Stimulated activated CD4-positive, alpha-beta T cell treated with anti-CD3 and anti-CD28 coated beads, Interleukin-1b, Interleukin-23, amount 100 ng/mL, for 4 hours (primary cell): ENCODE measurements around the gene ANXA6.
"Not testable (repeated sequence)": the region's sequence is repeated elsewhere in the genome, so short reads cannot be mapped to it uniquely, and the experiment has no call there.

Experiments
- DNase-seq, 2 donors: peaks; one replicate each; pipeline ENCODE4 v3.0.0-alpha.2; 2020; ENCODE audit warnings: low read depth in 2 of 2

The ANXA6 gene

DNA sequence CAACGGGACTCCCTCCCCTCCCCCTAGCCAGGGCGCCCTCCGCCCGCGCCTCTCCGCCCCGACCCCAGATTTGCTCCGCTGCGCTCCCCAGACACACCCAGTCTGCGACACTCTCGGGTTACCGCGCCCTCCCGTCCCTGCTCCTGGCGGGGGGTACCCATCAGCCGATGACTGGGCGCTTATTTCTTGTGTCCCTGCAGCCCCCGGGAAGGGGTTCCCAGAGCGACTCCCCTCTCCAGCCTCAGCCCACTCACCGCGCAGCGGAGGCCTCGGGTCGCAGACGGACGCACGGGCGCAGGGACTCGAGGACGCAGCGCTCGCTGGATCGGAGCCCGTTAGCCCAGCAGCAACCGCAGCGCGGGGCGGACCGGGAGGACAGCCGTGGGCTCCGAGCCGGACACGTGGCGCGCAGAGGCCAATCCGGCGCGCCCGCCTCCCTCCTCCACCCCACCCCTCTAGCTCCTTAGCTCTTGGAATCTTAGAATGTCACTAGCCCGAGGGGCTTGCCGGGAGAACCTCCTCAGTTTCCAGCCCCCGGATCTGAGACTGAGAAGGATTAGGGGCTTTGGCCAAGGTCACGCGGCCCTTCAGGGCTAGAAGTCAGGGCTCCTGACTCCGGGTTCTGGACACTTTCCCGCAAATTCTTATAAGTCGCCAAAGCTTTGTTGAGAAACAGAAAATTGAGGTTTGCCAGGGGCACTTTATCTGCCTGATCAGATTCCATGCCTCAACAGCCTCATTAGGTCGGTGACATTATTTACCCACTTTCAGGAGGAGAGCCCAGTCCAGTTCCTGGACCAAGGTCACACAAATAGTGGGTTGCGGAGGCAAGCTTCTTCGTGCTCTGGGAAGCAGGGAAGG, at the start of gene ANXA6:
Gene ANXA6, minus strand, starts transcription at position 354 of the 861 bp plus-strand sequence. CDS start 9,878 bp downstream, outside the sequence.
- peak in 1 of 2 donors; percentile 60 for DNase-seq

DNA sequence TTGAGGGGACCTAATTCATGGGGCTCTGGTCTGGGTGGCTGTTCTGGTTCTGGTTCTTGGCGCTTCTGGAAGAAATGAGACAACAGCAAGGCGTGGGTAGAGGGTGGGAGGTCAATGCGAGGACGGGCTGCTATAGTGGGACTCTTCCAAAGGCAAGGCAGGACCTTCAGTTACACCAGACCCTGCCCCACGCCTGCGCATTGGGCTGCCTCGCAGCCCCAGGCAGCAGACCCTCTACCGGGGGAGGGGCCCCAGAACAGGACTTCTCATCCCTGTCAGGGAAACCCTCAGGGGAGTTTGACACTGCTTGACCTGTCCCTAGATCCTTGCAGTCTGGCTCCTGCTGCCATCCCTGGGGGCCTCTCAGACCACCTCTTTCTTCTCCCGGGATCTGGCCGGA, 47.8 kb upstream of the ANXA6 start:
- DNase-seq: no peak

DNA sequence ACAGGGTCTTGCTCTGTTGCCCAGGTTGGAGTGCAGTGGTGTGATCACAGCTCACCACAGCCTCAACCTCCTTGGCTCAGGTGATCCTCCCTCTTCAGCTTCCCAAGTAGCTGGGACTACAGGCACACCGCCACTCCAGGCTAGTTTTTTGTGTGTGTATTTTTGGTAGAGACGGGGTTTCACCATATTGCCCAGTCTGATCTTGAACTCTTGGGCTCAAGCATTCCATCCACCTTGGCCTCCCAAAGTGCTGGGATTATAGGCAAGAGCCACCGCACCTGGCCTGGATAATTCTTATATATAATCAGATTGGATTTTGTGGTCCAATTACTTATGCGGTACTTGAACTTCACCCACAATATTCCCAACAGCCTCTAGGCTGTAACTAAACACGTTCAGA, 46.5 kb upstream of the ANXA6 start:
- no peak for DNase-seq

DNA sequence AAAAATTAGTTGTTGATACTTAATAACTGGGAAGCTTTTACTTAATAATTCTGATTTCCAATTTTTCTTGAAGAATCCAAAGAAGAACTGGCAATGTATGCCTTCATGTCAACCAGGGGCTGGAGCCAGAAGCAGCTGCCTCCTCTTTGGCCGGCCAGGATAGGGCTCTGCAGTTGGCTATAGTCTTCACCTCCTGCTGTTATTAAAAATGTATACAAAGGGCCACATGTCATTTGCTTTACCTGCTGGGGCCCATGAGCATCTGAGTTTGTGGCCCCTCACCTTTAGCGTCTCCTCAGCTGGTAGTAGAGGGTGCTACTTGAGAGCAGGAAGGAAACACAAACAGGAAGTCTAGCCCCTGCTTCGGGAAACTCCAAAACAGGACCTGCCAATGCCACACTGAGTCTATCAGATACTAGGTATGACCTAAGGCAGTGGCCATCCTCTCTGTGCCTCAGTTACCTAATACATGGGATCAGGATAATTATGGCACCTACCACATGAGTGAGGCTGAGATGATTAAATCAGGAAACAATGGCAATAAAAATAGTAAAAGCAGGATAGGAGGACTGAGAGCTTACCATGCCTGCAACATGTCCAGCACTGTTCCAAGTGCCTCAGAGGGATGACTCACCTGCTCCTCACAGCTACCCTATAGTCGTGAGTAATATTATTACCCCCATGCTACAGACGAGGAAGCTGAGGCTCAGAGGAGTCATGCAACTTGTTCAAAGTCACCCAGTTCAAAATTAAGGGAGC, 45.0 kb upstream of the ANXA6 start:
- DNase-seq: no peak

DNA sequence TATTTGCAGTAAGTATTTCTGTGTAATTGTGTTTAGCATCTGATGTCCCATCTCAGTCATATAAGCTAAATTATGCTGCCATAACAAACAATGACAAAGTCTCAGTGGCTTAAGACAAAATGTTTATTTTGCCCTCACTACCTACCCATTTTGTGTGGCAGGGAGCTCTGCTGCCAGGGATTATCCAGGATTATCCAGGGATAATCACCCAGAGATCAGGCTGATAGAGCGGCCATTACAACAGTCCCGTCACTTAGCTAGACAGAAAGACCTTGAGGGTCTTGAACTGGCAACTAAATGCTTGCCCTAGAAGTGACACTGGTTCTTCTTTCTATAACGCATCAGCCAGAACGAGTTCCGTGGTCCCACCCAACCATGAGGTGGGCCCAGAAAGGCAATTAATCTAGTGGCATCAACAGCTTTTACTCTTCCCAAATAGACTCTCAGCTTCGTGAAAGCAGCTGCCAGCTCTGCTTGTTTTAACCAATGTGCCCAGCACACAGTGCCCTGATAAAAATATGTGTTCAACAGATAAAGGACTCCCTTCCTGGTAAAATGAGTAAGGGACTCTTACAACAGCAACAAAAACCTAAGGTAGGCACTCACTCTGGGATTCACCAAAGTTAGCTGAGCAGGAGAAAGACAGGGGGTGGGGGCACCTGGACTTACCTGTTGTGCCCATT, 43.5 kb upstream of the ANXA6 start:
- no peak for DNase-seq

DNA sequence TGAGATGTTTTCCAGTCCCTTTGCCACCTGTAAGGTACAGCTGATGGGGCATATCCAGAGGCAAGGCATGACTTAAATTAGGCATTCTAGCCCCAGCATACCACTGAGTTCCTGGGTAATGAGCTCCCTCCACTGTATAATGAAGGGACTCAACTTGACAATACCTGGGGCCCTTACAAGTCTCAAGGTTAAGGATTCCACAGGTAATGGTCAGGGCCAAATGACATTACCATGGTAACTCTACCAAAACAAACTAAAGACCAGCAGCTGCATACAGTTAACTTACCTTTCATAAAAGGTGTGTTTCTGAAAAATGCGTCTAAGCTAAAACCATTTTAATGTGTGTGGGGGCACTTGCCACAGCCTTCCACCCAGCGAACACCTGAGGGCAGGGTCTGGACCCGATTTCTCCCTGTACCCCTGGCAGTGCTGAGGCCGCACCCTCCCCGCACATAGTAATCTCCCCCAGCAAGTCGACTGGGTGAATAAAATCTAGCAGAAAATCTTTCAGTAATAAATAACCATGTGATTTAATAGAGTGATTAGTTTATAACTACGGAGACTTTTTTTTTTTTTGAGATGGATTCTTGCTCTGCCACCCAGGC, 42.1 kb upstream of the ANXA6 start:
- no peak for DNase-seq

DNA sequence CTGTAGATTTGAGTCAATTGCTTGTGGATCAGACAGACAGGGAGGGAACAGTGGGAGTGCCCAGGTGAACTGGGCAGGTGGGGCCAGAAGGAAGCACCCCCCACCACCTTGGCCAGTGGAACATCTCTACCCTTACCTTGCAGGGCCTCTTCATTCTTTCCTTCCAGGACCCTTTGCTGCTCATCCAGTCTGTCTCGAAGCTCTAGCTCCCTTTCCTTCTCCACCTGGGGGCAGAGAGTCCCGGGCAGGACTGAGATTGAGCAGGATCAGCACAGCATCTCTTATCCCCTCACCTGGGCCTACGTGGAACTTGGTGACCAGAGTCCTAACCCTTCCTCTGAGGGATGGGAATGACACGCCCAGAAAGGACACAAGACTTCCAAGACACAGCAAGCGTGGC, 41.3 kb upstream of the ANXA6 start:
- no peak for DNase-seq

DNA sequence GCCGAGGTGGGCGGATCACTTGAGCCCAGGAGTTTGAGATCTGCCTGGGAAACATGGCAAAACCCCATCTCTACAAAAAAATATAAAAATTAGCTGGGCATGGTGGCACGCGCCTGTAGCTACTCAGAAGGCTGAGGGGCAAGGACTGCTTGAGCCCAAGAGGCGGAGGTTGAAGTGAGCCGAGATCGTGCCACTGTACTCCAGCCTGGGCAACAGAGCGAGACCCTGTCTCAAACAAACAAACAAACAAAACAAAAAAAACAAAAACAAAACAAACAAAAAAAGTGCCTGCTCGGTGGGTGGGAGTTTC, 39.7 kb upstream of the ANXA6 start:
- DNase-seq: not testable (repeated sequence)

DNA sequence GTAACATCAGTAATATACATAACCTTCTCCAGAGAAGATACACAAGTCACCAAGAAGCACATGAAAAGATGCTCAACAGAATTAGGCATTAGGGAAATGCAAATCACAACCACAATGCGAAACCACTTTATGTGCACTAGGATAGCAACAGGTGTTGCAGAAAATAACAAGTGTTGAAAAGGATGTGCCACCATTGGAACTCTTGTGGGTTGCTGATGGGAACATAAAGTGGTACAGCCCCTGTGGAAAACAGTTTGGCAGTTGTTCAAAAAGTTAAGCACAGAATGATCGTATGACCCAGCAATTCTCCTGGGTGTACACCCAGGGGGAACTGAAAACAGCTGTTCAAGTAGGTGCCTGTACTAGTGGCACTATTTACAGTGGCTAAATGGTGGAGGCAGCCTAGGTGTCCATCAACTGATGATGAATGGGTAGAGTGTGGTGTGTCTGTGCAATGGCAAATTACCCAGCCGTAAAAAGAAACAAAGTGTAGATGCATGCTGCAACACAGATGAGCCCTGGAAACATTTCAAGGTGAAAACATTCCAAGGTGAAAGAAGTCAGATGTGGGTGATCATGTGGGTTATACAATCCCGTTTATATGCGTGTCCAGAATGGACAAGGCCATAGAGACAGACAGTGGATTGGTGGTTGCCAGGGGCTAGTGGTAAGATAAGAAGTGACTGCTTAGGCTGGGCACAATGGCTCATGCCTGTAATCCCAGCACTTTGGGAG, 39.1 kb upstream of the ANXA6 start:
- DNase-seq: no peak

DNA sequence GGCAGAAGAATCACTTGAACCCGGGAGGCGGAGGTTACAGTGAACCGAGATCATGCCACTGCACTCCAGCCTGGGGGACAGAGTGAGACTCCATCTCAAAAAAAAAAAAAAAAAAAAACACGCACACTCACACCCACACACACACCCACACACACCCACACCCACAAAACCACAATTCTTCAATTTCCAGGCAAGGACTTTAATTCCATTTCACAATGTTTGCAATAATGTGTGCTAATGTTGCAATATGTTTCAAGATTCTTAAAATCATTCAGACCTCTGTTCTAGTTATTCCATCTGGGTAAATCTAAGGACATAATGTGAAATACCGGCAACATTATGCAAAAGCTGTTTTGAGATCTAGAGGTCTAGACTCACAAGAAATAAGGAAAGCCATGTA, 38.0 kb upstream of the ANXA6 start:
- DNase-seq: peak in 1 of 2 donors; percentile 52

DNA sequence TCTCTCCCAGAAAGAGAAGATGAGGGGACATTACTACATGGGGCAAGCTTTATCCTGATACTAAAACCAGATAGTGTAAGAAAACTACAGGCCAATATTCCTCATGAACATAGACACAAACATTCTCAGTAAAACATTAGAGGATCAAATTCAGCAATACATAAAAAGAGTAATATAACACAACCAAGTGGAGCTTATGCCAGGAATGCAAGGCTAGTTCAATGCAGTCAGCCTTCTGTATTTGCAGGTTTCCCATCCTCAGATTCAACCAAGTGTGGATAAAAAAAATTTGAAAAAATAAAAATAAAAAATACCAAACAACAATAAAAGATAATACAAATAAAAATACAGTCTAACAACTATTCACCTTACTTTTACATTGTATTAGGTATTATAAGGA, 35.0 kb upstream of the ANXA6 start:
- no peak for DNase-seq

DNA sequence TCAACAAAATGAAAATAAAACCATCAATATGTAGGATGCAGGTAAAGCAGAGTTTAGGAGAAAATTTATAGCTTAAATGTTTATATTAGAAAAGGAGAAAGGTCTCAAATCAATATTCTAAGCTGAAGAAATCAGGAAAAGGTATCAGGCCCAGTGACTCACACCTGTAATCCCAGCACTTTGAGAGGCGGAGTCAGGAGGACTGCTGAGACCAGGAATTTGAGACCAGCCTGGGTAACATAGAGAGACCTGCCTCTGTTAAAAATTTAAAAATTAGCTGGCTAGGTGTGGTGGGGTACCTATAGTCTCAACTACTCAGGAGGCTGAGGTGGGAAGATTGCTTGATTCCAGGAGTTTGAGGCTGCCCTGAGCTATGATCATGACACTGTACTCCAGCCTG, 34.1 kb upstream of the ANXA6 start:
- no peak for DNase-seq

DNA sequence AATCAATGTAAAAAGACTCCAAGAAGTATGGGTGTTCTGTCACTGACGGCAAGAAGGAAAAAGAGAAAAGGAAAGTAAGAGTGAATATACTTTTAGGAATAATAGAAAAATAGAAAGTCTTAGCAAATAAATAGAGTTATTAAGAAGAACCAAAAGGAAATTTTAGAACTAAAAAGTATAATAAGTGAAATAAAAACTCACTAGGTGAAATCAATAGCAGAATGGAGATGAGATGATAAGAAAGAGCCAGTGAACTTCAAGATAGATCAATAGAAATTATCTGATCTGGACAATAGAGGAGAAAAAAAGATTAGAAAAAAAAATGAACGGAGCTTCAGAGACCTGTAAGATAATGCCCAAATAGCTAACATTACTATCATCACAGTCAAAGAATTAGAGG, 31.6 kb upstream of the ANXA6 start:
- DNase-seq: no peak

DNA sequence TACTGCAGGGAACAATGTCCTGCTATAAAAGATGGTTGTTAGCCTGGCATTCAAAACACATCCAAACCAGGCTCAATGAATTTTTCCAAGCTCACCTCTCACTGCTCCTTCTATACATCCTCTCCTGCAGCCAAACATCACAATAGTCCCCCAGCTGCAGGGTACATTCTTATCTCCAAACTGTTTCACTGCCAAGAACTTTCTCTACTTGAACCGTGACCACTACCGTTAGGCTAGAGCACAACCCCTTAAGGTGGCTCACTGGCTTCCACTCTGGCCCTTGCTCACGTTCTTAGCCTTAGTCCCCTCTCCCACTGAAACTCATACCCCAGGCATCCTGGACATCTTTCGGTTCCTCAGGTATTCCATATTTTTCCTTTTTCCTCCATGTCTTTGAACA, 29.0 kb upstream of the ANXA6 start:
- DNase-seq: no peak

DNA sequence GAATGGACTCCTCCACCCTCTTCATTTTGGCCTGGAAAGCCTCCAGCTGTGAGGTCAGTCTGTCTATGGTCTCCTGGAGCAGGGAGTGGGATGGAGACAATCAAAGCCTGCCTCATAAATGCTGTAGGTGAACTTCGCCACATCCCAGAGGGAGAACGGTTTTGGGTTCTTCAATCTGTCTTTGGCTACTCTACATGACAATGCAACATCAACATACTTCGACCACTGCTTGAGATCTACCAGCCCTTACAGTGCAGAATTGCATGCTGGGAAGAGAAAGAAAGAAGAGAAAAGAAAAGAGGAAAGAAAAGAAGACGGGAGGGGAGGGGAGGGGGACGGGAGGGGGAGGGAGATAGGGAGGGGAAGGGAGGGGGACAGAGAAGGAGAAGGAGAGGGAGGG, 28.5 kb upstream of the ANXA6 start:
- no peak for DNase-seq

DNA sequence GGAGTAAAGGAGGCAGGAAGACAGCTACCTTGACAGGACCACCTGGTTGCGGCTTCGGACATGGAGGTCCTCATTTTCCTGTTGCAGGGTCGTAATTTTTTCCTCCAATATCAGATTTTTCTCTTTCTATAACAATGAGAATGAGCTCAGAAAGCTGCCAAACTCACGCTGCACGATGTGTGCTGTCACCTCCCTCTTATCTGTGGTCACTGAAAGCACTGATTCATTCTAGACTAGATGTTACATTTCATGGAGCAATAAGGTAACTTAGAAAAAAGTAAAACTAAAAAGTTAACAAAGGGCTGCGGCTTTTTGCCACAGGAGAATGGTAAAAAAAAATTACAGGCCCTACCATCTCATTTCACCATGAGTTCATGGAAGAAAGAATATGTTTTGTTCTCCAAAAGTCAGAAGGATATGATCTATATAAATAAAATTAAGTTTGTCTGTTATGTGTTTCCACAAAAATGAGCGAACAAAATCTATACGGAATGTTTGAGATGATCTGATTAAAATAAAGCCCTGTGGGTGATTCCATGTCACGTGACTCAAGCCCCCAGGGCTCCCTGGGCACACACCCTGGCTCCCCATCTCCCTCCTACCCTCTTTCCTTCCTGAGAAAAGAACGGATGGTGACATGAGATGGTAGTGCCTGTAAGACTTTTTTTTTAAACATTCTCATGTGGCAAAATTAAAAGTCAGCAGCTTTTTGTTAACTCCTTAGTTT, 26.9 kb upstream of the ANXA6 start:
- no peak for DNase-seq

DNA sequence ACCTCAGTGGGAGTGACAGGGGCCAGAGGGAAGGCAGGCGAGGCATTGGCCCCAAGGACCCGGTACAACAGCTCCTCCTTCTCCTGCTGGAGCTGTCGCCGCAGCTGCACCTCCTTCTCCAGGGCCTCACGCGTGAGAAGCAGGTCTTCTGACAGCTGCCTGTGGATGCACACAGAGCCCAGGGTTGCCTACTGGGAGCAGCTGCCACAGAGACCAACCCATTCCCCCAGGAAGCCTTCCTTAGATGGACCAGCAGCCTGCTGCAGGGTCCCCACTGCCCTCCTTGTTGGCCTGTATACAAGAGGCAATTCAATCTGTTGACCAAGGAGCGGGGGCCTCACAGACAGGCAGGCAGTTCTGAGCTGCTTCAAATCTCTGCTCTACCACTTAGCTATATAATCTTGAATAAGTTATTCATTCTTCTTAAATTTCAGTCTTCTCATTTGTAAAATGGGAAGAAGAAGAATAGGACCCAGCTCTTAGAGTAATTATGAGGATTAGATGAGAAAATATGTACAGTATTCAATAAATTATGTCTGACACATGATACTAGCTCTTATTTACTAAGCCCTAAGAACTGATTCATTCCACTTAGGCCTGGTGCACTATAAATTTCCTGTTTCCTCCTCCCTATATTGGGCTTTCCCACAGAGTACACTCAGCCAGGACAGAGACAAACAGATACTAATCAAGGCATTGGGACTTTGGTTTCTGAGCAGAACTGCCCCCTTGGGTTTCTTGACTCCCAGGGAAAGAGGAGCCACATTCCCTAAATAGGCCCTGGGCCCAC, 26.1 kb upstream of the ANXA6 start:
- DNase-seq: no peak

DNA sequence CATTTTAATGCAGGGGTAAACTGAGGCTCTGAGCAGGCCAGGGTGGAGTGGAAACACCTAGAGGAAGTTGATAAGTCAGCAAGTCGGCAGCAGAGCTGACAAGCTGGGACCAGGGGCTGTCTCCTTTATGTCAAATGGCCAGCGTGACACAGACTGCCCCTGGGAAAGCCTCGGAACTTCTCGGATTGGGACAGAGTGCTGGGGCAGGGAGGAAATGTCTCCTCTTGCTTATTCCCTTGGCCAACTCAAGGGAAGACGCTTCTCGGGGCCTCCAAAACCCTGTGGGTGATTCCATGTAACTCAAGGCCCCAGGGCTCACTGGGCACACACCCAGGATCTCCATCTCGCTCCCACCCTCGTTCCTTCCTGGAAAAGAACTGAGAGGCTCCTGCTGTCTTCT, 25.4 kb upstream of the ANXA6 start:
- no peak for DNase-seq

DNA sequence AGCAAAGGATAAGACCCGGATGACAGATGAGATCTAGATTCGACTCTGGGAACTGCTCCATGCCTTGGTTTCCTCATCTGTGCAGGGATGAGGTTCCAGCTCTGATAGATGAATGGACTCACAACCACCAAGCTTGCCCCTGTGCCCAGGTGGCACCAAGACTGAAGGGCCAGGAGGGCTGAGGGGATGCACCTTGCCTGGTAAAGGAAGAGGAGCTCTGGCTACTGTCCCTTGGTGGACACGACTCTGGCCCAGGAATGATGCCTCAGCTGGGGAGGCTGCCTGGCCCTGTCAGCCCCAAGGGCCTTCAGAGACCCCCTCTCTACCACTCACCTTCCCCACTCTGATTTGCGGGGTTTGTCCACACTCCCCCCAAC, 24.9 kb upstream of the ANXA6 start:
- DNase-seq: no peak

DNA sequence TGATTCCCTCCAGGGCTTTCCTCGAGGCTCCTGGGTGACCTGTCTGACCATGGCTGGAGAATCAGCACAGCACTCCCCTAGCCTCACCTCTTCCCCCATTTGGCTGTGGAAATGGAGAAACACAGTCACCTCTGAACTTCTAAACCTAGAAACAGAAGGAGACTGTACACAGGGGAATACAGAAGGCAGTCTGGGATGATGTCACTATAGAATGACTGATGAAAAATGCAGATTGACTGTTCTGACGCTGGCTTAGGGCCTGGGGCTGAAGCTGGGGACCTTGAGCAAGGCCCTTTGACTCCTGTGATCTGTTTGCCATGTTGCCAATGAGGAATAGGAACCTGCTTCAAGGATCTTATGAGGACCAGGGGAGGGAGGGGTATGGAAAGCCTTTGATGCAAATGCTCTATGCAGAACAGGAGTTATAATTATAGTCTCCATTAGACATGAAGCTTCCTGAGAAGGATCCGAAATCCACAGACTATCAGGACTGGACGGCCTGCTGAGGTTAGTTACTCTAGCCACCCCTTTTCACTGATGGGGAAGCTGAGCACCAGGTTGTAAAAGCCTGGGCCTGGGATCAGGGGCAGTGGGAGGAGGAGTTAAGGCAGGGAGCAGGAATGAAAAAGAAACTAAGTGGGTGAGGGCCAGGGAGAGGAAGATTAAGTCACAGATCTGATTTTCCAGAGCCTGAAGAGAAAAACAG, 24.4 kb upstream of the ANXA6 start:
- no peak for DNase-seq
